HepG2 (cell line): ENCODE measurements around the gene HOXA7. TPM values are rescaled to one million over a fixed set of nuclear protein-coding genes. Genes with fewer than 3 reads are reported as not detected.

ENCODE experiments used
- BRCA1 ChIP-seq: sonication (generic); formaldehyde crosslinking; IDR thresholded peaks from 2 replicates; pipeline ENCODE4 v1.4.0; 2020; ENCODE audit warnings: missing genetic modification reagents
- CBFB ChIP-seq: sonication (generic); formaldehyde crosslinking; IDR thresholded peaks from 2 replicates; pipeline ENCODE4 v1.4.0; 2020; ENCODE audit warnings: missing genetic modification reagents
- CHD2 ChIP-seq: IDR thresholded peaks from 2 replicates; pipeline ENCODE4 v1.6.1; 2011; ENCODE audit warnings: low read depth, low read length, improper control_type of control experiment
- CTCF ChIP-seq: sonication (generic); formaldehyde crosslinking; IDR thresholded peaks from 2 replicates; pipeline ENCODE4 v1.5.0; 2020; ENCODE audit warnings: mild to moderate bottlenecking, missing genetic modification reagents, moderate library complexity
- HNRNPLL ChIP-seq: fragments of 200-400 bp; formaldehyde crosslinking; IDR thresholded peaks from 2 replicates; pipeline ENCODE4 v1.6.1; 2017; ENCODE audit warnings: mild to moderate bottlenecking, low read depth, low read length; ENCODE audit not compliant: poor library complexity, severe bottlenecking
- MLXIP ChIP-seq: sonication (generic); formaldehyde crosslinking; IDR thresholded peaks from 2 replicates; pipeline ENCODE4 v1.9.0; 2021; ENCODE audit warnings: missing genetic modification reagents, borderline replicate concordance
- MYNN ChIP-seq: sonication (generic); formaldehyde crosslinking; IDR thresholded peaks from 2 replicates; pipeline ENCODE4 v1.4.0; 2020; ENCODE audit warnings: mild to moderate bottlenecking, low read depth, missing genetic modification reagents
- PAF1 ChIP-seq: IDR thresholded peaks from 2 replicates; pipeline ENCODE4 v1.6.1; 2016; ENCODE audit warnings: missing genetic modification reagents, missing compliant biosample characterization
- PITX1 ChIP-seq: sonication (generic); formaldehyde crosslinking; IDR thresholded peaks from 2 replicates; pipeline ENCODE4 v1.5.1; 2020; ENCODE audit warnings: mild to moderate bottlenecking, missing genetic modification reagents
- SIX4 ChIP-seq: sonication (generic); formaldehyde crosslinking; IDR thresholded peaks from 2 replicates; pipeline ENCODE4 v1.4.0; 2020; ENCODE audit warnings: missing genetic modification reagents
- SRSF1 ChIP-seq: fragments of 200-400 bp; formaldehyde crosslinking; optimal IDR thresholded peaks from 2 replicates; pipeline ENCODE3; 2017; ENCODE audit warnings: mild to moderate bottlenecking, low read depth, low read length, moderate library complexity
- SUZ12 ChIP-seq: fragments of 150-350 bp; IDR thresholded peaks from 2 replicates; pipeline ENCODE4 v1.6.1; 2014; ENCODE audit warnings: low read depth, low read length
- TIGD3 ChIP-seq: sonication (generic); formaldehyde crosslinking; IDR thresholded peaks from 2 replicates; pipeline ENCODE4 v1.5.1; 2020; ENCODE audit warnings: mild to moderate bottlenecking, missing genetic modification reagents, borderline replicate concordance
- ZEB1 ChIP-seq: IDR thresholded peaks from 2 replicates; pipeline ENCODE4 v1.6.1; 2012; ENCODE audit warnings: mild to moderate bottlenecking, low read depth, inconsistent platforms; ENCODE audit not compliant: insufficient replicate concordance
- ZFYVE20 ChIP-seq: sonication (generic); formaldehyde crosslinking; IDR thresholded peaks from 2 replicates; pipeline ENCODE4 v1.8.0; 2023; ENCODE audit warnings: low read depth, mild to moderate bottlenecking, moderate library complexity, missing genetic modification reagents, borderline replicate concordance
- ZNF253 ChIP-seq: sonication (generic); formaldehyde crosslinking; IDR thresholded peaks from 2 replicates; pipeline ENCODE4 v1.8.0; 2022; ENCODE audit warnings: mild to moderate bottlenecking, missing genetic modification reagents, borderline replicate concordance
- ZNF30 ChIP-seq: sonication (generic); formaldehyde crosslinking; IDR thresholded peaks from 2 replicates; pipeline ENCODE4 v1.5.0; 2020; ENCODE audit warnings: mild to moderate bottlenecking, missing genetic modification reagents
- ZNF430 ChIP-seq: sonication (generic); formaldehyde crosslinking; IDR thresholded peaks from 2 replicates; pipeline ENCODE4 v1.9.0; 2021; ENCODE audit warnings: mild to moderate bottlenecking, missing genetic modification reagents
- ZNF44 ChIP-seq: sonication (generic); formaldehyde crosslinking; IDR thresholded peaks from 2 replicates; pipeline ENCODE4 v1.5.1; 2020; ENCODE audit warnings: mild to moderate bottlenecking, missing genetic modification reagents
- ZNF788 ChIP-seq: sonication (generic); formaldehyde crosslinking; IDR thresholded peaks from 2 replicates; pipeline ENCODE4 v1.5.0; 2020; ENCODE audit warnings: mild to moderate bottlenecking, missing genetic modification reagents, borderline replicate concordance
- ZNF83 ChIP-seq: sonication (generic); formaldehyde crosslinking; IDR thresholded peaks from 2 replicates; pipeline ENCODE4 v1.4.0; 2020; ENCODE audit warnings: missing genetic modification reagents, mild to moderate bottlenecking, borderline replicate concordance
- ZSCAN31 ChIP-seq: sonication (generic); formaldehyde crosslinking; IDR thresholded peaks from 2 replicates; pipeline ENCODE4 v1.5.0; 2020; ENCODE audit warnings: low read depth, mild to moderate bottlenecking, missing genetic modification reagents
- polyA plus RNA-seq, 8 experiments: library from polyadenylated mRNA; depleted of rRNA in 3 of 8; stranded (reverse) in 7 of 8; unstranded in 1 of 8; fragments of >200 nt; fragmentation: Illumina TruSeq in 4 of 8; extraction: Trizol in 4 of 8; gene quantifications; 2 replicates each; pipeline versions ENCODE4 v1.2.1 to v1.2.3, GENCODE V29; 2011 to 2016; ENCODE audit warnings: low read depth in 4 of 8, missing spikeins in 1 of 8, mixed read lengths in 1 of 8; ENCODE audit not compliant: insufficient read depth in 1 of 8
- total RNA-seq, 5 experiments: library from RNA; depleted of rRNA; stranded (reverse); fragments of >200 nt; fragmentation: Illumina TruSeq; extraction: Trizol; gene quantifications; 2 replicates each; pipeline ENCODE4 v1.2.3, GENCODE V29; 2016; ENCODE audit warnings: low read depth in 1 of 5
- TF ChIP-seq, protein P1 (sequence below): sonication (generic); formaldehyde crosslinking; IDR thresholded peaks from 2 replicates; pipeline ENCODE4 v1.5.1; 2020; ENCODE audit warnings: mild to moderate bottlenecking, moderate library complexity, missing genetic modification reagents

HOXA7 gene
- total and polyA plus RNA-seq, 2 of the 13 experiments (the other 11 are each of a cell fraction or from before 2014, with no cell fraction given) = 0.05 TPM; not detected in 1

DNA sequence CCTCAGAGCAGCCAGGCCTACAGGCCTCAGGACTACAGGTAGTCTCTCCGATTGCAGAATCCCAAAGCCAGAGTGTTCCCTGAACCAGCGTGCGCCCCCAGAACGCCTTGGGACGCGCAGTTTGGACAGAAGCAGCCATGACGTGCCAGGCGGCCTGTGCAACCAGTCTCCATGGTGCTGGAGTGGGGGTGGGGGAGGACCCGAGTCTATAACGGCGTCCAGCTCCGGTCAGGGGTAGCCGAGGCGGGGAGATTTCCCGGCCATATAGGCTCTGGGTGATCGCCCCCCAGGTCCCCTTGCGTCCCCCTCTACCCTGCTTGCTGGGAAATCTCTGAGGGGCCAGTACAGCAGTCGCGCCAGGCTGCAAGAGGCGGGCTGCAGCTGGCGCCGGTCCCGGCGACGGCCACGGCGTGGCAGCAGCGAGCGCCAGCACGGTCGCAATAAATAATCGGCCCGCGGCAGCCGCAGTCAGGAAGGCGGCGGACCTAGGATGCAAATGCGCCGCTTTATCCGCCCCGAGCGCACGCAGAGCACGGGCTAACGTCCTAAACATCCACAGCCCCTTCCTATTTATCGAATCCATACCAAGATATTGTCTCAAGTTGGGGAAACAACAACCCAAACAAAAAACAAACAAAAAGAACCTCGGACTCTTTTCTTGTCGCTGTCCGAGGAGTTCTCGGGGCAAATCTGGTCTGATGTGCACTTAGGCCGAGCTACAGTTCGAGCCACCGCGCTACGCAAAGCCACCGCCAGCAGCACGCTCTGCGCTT, 5.7 kb downstream of the HOXA7 start (continued):
- TF ChIP-seq SRSF1 (no peak), HNRNPLL (peak; percentile 91), TIGD3 (CRISPR knock-in tag) (no peak), MLXIP (CRISPR knock-in tag) (no peak), PAF1 (CRISPR knock-in tag) (no peak), SIX4 (CRISPR knock-in tag) (no peak), CTCF (CRISPR knock-in tag) (peak; percentile 90), CBFB (CRISPR knock-in tag) (no peak), ZNF44 (no peak), ZNF253 (CRISPR knock-in tag) (no peak), ZFYVE20 (CRISPR knock-in tag) (no peak), ZSCAN31 (no peak), CHD2 (no peak), ZNF430 (CRISPR knock-in tag) (no peak), ZEB1 (no peak), ZNF83 (CRISPR knock-in tag) (0 out of 2 replicates have a peak, but pooled peaks have one; percentile 20), BRCA1 (CRISPR knock-in tag) (no peak), PITX1 (no peak), ZNF30 (CRISPR knock-in tag) (peak; percentile 62; the same call in 1 of the 2 replicates), ZNF788 (CRISPR knock-in tag) (peak; percentile 35), SUZ12 (no peak), MYNN (CRISPR knock-in tag) (no peak)
- TF ChIP-seq, protein P1, sequence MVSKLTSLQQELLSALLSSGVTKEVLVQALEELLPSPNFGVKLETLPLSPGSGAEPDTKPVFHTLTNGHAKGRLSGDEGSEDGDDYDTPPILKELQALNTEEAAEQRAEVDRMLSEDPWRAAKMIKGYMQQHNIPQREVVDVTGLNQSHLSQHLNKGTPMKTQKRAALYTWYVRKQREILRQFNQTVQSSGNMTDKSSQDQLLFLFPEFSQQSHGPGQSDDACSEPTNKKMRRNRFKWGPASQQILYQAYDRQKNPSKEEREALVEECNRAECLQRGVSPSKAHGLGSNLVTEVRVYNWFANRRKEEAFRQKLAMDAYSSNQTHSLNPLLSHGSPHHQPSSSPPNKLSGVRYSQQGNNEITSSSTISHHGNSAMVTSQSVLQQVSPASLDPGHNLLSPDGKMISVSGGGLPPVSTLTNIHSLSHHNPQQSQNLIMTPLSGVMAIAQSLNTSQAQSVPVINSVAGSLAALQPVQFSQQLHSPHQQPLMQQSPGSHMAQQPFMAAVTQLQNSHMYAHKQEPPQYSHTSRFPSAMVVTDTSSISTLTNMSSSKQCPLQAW = no peak
